Smooth muscle cell (in vitro differentiated cells): ENCODE data around the gene DZANK1. TPM values are rescaled to one million over a fixed set of nuclear protein-coding genes. Genes with fewer than 3 reads are reported as not detected.

ENCODE experiments used
- DNase-seq: peaks from one replicate; lab custom pipeline; 2025; ENCODE audit not compliant: unreplicated experiment; lab: John Stamatoyannopoulos, UW
- H2AFZ ChIP-seq: fragments of 200-600 bp; sonication (generic); 2 replicates; pipeline ENCODE4 v1.6.0; 2016; ENCODE audit warnings: antibody characterized with exemption, low read depth, mild to moderate bottlenecking
- H3F3A ChIP-seq: fragments of 200-600 bp; sonication (generic); 2 replicates; pipeline ENCODE4 v1.6.0; 2017; ENCODE audit warnings: antibody characterized with exemption, low read depth
- H3K27ac ChIP-seq: fragments of 200-600 bp; sonication (generic); 2 replicates; pipeline ENCODE4 v1.5.1; 2016; ENCODE audit warnings: low read depth, mild to moderate bottlenecking
- H3K27me3 ChIP-seq: fragments of 200-600 bp; sonication (generic); 2 replicates; pipeline ENCODE4 v1.6.1; 2016; ENCODE audit warnings: low read depth, mild to moderate bottlenecking
- H3K36me3 ChIP-seq: fragments of 200-600 bp; sonication (generic); 2 replicates; pipeline ENCODE4 v1.5.1; 2016; ENCODE audit warnings: low read depth
- H3K4me1 ChIP-seq: fragments of 200-600 bp; sonication (generic); 2 replicates; pipeline ENCODE4 v1.5.1; 2016; ENCODE audit warnings: low read depth
- H3K4me2 ChIP-seq: fragments of 200-600 bp; sonication (generic); 2 replicates; pipeline ENCODE4 v1.6.0; 2016; ENCODE audit warnings: mild to moderate bottlenecking
- H3K4me3 ChIP-seq: fragments of 200-600 bp; sonication (generic); 2 replicates; pipeline ENCODE4 v1.5.1; 2016; ENCODE audit warnings: mild to moderate bottlenecking
- H3K79me2 ChIP-seq: fragments of 200-600 bp; sonication (generic); 2 replicates; pipeline ENCODE4 v1.6.0; 2016; ENCODE audit warnings: low read depth, mild to moderate bottlenecking
- H3K9ac ChIP-seq: fragments of 200-600 bp; sonication (generic); 2 replicates; pipeline ENCODE4 v1.6.0; 2016; ENCODE audit warnings: low read depth
- H3K9me3 ChIP-seq: fragments of 200-600 bp; sonication (generic); replicated peaks from 2 replicates; pipeline ENCODE4 v1.5.1; 2016; ENCODE audit warnings: low read depth
- H4K20me1 ChIP-seq: fragments of 200-600 bp; sonication (generic); 2 replicates; pipeline ENCODE4 v1.6.0; 2016; ENCODE audit warnings: low read depth
- CTCF ChIP-seq: fragments of 200-600 bp; sonication (generic); IDR thresholded peaks from 2 replicates; pipeline ENCODE4 v1.5.1; 2017; ENCODE audit warnings: borderline replicate concordance, mild to moderate bottlenecking, antibody characterized with exemption; ENCODE audit not compliant: insufficient read depth, poor library complexity, severe bottlenecking
- WGBS: methylation state at CpG from one replicate; pipeline ENCODE4 v1.1.7; 2016; ENCODE audit warnings: low lambda C conversion rate; 5-methylcytosine and 5-hydroxymethylcytosine counted together
- polyA plus RNA-seq: library from polyadenylated mRNA; unstranded; fragments of >200 nt; fragmentation: Nextera tagmentation; extraction: Ambion mirVana; gene quantifications from 2 replicates; pipeline ENCODE4 v1.2.1, GENCODE V29; 2016
- total RNA-seq: library from RNA; depleted of rRNA; stranded (reverse); fragments of >200 nt; gene quantifications from 2 replicates; pipeline ENCODE4 v1.2.3, GENCODE V29; 2014

DZANK1 gene
- total and polyA plus RNA-seq, 2 experiments from 2014 or later, result 2.5 to 2.9 TPM

DNA sequence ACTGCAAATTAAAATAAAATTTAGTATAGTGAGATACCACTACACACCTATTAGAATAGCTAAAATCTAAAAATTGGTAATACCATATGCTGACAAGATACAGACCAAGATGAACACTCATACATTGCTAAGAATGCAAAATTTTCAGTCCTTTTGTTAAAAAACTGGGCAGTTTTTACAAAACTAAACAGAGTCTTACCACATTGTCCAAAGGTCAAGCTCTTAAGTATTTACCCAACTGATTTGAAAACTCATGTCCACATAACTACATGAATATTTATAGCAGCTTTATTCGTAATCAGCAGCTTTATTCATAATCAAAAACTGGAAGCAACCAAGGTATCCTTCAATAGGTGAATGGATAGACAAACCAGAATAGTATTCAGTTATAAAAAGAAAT is 10.4 kb upstream of the DZANK1 start:
- no peak for TF ChIP-seq CTCF

DNA sequence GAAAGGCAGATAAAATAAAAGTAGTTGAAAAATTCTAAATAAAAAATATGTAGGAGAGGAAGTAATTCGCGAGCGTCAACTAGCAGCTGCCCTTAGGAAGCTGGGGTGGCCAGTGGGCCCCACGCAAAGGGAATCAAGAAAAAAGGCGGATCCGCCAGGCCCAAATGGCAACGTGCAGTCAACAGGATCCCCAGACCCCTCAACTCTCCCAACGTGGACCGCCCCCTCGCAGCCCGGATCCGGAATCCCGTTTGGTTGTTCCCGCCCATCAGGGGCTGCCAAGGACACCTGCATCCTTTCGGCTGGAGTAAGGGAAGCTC is 296 bp downstream of the DZANK1 start:
- no peaks in the 10 kb centered on the region for H3F3A ChIP-seq
- no peaks in the 10 kb centered on the region for H4K20me1 ChIP-seq
- H3K4me1 ChIP-seq, result peaks cover 13% of the 10 kb centered on the region
- 1% methylated on average over 15 of the region's 15 CpGs for WGBS
- H3K4me3 ChIP-seq, result peak overlapping the region; percentile 86
- peaks cover 30% of the 10 kb centered on the region for H3K79me2 ChIP-seq
- H3K4me2 ChIP-seq, result peak overlapping the region; percentile 97
- H3K9me3 ChIP-seq, result no peaks in the 10 kb centered on the region
- peak overlapping the region; percentile 11 for H3K9ac ChIP-seq
- H2AFZ ChIP-seq, result peak overlapping the region; percentile 92
- H3K27ac ChIP-seq, result no peak overlapping the region
- no peak for TF ChIP-seq CTCF
- no peaks in the 10 kb centered on the region for H3K27me3 ChIP-seq
- no peaks in the 10 kb centered on the region for H3K36me3 ChIP-seq
- no peak for DNase-seq

More for the DNA sequence above, 10.4 kb upstream of the DZANK1 start:
- Histone ChIP-seq H3K79me2 (no peaks in the 10 kb centered on the region), H3K4me2 (no peak overlapping the region), H3K9ac (no peak overlapping the region), H3K27me3 (no peaks in the 10 kb centered on the region), H4K20me1 (no peaks in the 10 kb centered on the region), H3K9me3 (no peaks in the 10 kb centered on the region), H3K4me3 (no peak overlapping the region), H3K4me1 (no peaks in the 10 kb centered on the region), H2AFZ (no peak overlapping the region), H3K36me3 (peaks cover 14% of the 10 kb centered on the region), H3F3A (no peaks in the 10 kb centered on the region), H3K27ac (no peak overlapping the region)
- no peak for DNase-seq
- WGBS, result 100% methylated on average over 1 of the region's 1 CpG

- Histone ChIP-seq H3K27me3 (no peaks in the 10 kb centered on the region), H3K4me2 (peak overlapping the region; percentile 97), H3K9me3 (no peaks in the 10 kb centered on the region), H4K20me1 (no peaks in the 10 kb centered on the region), H3K79me2 (peaks cover 30% of the 10 kb centered on the region), H3F3A (no peaks in the 10 kb centered on the region), H3K36me3 (no peaks in the 10 kb centered on the region), H3K4me3 (peak overlapping the region; percentile 86), H2AFZ (peak overlapping the region; percentile 92), H3K27ac (no peak overlapping the region), H3K4me1 (peaks cover 13% of the 10 kb centered on the region), H3K9ac (no peak overlapping the region)
- TF ChIP-seq CTCF, result no peak
- WGBS, result 59% methylated on average over 6 of the region's 6 CpGs
- DNase-seq, result no peak
These were observed 1.2 kb downstream of the DZANK1 start for GRCh38 chr20:18465536-18466200.

- no peak for DNase-seq
- Histone ChIP-seq H3K36me3 (no peaks in the 10 kb centered on the region), H3K27ac (no peak overlapping the region), H3K9ac (no peak overlapping the region), H3K79me2 (no peaks in the 10 kb centered on the region), H3K4me2 (no peak overlapping the region), H3F3A (no peaks in the 10 kb centered on the region), H3K4me1 (no peaks in the 10 kb centered on the region), H3K9me3 (no peaks in the 10 kb centered on the region), H3K4me3 (no peak overlapping the region), H3K27me3 (no peaks in the 10 kb centered on the region), H4K20me1 (no peaks in the 10 kb centered on the region), H2AFZ (no peak overlapping the region)
- TF ChIP-seq CTCF, result no peak
- WGBS, result 96% methylated on average over 3 of the region's 3 CpGs
These were observed 10.2 kb downstream of the DZANK1 start for GRCh38 chr20:18456600-18456999.
